Left cardiac atrium (tissue), 4 donors: ENCODE data around the gene TARS3. TPM values are rescaled to one million over a fixed set of nuclear protein-coding genes. Genes with fewer than 3 reads are reported as not detected.

Source experiments
- ATAC-seq, 2 donors: fragments of 200-7000 bp; cut with Tn5 transposase; one replicate each; pipeline ENCODE4 v1.9.1; 2020; ENCODE audit warnings: mild to moderate bottlenecking in 2 of 2, moderate library complexity in 2 of 2
- DNase-seq: peaks from one replicate; pipeline ENCODE4 v3.0.0-alpha.2; 2020
- intact Hi-C, 2 donors: fragments of 100-400 bp; cut with DNase I; formaldehyde crosslinking; loops; one replicate each; pipeline versions ENCODE4 v1.14.1 to v1.15.1; 2022 to 2023
- total RNA-seq, 2 donors: library from RNA; stranded (reverse); fragmentation: NEBNext Ultra II Directional; extraction: Animal tissue kit (Norgen Biotek cat#: 25700); gene quantifications; one replicate each; pipeline ENCODE4 v1.2.1, GENCODE V29; 2021
- donor health status: DM: no; HTN: yes; CAD: no.
- donor health status: DM: no; HTN: yes; CAD: no; lungs with severe emphysema.
- donor health status: DM: yes; HTN: yes; CAD: no.
- donor health status: Dilated cardiomyopathy.

Gene TARS3
- total RNA-seq, 2 donors from 2014 or later, result 19.9 to 22.6 TPM

DNA sequence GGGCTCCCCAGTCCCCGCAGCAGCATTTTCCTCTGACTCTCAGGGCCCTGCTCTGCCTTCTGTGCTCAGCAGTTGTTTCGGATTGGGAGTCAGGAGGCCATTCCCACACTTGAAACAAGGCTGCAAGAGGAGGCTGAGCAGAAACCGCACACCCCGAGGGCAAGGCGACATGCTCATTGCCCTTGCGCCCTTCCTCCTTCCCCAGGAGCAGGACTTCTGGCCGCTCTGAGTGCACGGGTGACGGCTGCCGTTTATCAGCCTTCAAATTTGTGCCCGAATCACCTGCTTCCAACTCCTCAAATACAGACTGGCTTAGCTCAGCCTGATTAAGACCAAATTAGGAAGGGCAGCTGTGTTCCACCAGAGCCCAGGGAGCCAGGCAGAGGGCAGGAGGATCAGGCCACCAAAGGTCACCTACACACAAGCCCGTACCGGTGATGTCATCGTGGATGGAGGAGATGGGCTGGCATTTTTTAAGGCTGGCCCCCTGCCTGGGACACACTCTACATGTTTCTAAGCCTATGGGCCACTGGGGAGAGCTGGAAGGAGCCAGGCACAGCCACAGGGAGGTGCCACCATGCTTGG lies 110.2 kb downstream of the TARS3 start:
- ATAC-seq, result no peak
- DNase-seq, result no peak
- intact Hi-C loops, result no loop called here

GRCh38 chr15:101613130-101614000 lies 110.9 kb downstream of the TARS3 start:
- intact Hi-C loops, result no loop called here
- peak; percentile 82 for DNase-seq
- ATAC-seq, result peak in 1 of 2 donors; percentile 51

DNA sequence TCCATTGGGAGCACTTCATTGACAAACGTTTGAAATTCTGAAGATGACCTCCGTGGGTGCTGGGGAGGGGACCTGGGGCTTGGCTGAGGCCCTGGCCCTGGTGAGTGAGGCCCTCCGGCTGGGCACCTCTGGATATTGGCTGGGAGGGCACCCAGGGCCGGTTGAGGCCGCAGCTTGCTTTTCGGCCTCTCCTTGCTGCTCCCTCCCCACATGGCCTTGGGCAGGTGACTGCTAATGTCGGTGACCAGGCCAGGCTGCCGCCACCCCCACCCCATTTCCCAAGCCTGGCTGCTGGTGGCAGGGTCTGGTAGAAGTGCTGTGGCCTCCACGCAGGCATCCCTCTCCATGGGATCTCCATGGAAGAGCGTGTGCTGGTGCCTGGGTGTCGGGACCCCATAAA lies 111.6 kb downstream of the TARS3 start:
- no peak for ATAC-seq
- intact Hi-C loops, result no loop called here
- no peak for DNase-seq

DNA sequence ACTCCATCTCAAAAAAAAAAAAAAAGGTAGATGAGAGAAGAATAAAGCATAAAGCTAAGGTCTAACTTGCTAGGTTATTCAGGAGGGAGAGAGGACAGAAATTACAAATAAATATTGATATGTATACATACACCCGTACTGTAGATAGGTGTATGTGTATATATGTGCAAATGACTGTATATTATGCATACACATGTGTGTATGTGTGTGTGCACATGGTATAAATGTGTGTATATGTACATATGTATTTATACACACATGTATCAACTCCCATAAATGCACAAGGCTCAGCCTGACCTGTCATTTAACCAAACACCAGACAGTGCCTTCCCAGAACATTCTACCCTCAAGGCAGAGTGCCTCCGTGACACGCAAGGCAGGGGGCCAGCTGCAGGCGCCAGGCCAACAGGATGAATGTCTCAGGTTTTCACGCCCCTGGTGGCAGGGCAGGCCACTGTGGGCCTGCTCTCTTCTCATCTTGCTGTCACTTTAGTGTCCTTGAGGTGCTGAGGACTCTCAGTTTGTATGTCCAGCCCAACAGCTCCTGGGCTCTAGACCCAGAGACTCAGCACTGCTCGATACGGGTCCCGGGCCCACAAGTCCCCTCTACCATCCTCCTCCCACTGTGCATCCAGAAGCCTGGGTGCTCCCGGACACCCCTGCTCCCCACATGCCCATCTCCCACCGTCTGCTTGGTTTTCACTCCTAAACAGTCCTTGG lies 112.5 kb downstream of the TARS3 start:
- DNase-seq (no peak), ATAC-seq (no peak)
- intact Hi-C loops, result no loop called here

GRCh38 chr15:101611007-101611406 lies 113.3 kb downstream of the TARS3 start:
- intact Hi-C loops, result no loop called here
- ATAC-seq (no peak), DNase-seq (no peak)

- intact Hi-C loops, result no loop called here
- ATAC-seq (no peak), DNase-seq (no peak)
These were observed 113.7 kb downstream of the TARS3 start for GRCh38 chr15:101610611-101611000.

DNA sequence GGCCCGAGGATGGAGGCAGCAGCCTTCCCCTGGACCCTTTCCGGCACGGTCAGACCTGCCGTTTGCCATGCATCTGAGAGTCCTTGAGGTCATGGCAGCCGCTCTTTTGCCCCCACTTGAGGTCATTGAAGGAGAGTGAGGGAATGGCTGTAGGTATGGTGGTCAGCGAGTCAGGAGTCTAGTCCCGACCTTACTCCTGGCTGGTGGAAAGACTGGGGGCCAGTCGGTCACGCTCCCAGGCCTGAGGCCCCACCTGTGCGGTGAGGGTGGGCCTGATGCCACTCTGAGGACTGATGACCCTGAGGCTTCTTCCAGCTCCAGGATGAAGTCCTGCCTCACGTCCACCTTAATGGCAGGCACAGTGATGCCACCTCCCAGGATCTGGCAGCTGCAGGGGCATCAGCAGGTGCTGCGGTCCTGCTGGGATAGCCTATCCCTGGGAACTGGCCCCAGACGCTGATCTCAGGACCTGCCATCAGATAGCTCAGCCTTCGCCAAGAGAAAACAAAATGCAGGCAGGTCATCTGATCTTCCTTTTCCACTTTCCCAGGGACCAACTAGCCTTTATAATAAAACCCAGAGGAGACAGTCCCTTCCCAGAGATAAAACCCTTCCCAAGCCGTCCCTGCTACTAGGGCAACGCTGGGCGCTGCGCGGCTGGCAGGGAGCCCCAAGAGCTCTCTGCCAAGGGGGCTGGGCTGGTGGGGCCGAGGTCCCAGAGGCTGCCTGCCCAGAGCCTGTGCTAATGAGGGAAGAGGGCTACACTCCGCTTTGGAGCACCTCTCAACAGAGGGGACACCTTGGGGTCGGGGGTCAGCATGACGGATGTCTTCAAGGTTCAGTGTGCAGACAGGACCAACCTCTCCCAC lies 114.3 kb downstream of the TARS3 start:
- ATAC-seq, result no peak
- intact Hi-C loops, result no loop called here

GRCh38 chr15:101608201-101608600 lies 116.1 kb downstream of the TARS3 start:
- ATAC-seq (no peak), DNase-seq (no peak)
- intact Hi-C loops, result no loop called here

More for the DNA sequence above, 114.3 kb downstream of the TARS3 start:
- no peak for DNase-seq

DNA sequence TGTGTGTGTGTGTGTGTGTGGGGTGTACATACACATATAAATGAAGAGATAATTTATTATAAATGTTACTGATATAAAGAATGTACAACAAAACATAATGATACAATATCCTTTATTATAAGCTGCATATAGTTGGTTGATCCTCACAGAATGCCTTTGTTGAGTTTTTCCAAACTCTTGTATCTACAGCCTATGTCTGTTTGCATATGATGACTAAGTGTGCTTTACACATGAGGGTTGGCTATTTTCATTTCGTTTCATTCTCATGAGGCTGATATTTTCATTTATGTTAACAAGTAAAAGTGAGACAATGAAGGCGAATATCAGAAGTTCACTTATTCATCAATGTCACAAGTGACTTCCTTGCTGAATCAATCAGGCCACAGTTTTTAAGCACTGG lies 117.2 kb downstream of the TARS3 start:
- ATAC-seq (no peak), DNase-seq (no peak)
- intact Hi-C loops, result no loop called here

DNA sequence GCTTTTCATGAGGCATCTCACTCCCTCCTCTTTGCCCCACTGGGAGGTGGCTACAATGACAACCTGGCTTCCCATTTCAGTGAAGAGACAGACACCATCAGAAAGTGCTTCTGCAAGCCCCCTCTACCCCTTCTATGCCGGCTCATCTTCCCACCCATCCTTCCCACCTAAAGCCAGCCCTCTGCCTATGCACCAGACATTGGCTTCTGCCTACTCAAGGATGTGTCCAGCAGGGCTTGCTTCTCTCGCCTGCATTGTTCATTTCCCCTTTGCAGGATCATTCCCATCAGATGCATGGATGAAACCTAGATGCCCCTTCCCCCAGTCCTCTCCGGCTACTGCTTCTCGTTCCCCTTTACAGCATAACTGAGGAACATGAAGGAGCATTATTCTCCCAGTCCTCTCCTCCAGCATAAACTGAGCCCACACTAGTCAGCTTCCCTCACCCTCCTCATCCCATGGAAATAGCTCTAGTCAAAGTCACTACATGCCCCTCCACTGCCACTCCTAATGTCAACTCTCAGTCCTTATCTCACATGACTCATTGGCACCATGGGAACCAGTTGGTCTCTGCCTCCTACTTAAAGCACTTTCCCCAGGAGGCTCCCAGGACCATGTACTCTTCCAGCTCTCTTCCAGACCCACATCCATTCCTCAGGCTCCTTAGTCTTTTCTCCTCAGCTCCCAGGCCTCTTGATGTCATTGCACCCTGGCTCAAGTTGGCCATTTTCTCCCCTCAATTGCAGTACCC lies 120.0 kb downstream of the TARS3 start:
- intact Hi-C loops, result no loop called here
- ATAC-seq (peak in 1 of 2 donors; percentile 30), DNase-seq (no peak)

Other genes starting within 250 kb of the TARS3 start
- 10 to 100 TPM; 14.5 to 20.2 TPM for gene PCSK6, start 234.8 kb downstream of the TARS3 start, total RNA-seq
- gene TM2D3, start 72.1 kb downstream of the TARS3 start, total RNA-seq, result 10 to 100 TPM; 39.2 to 46.8 TPM
- gene OR4F6, start 79.0 kb upstream of the TARS3 start, total RNA-seq, result not detected
- not detected for gene OR4F15, start 87.7 kb upstream of the TARS3 start, total RNA-seq